Gastrocnemius medialis (tissue), 4 donors: Measurements from ENCODE around the gene UBE2S. TPM values are rescaled to one million over a fixed set of nuclear protein-coding genes. Genes with fewer than 3 reads are reported as not detected.
A peak's percentile ranks its signal among the peaks of the same experiment; 100 is the strongest.

Source experiments
- ATAC-seq, 2 donors: fragments of 150-250 bp; one replicate each; pipeline ENCODE4 v1.9.1; 2016
- DNase-seq, 2 donors: peaks; one replicate each; pipeline ENCODE4 v3.0.0-alpha.2; 2019
- H3K27ac ChIP-seq, 4 donors: fragments of 200-600 bp; sonication (generic); 1 replicate in 1 of 4; 2 replicates in 3 of 4; pipeline ENCODE4 v1.5.1; 2016 to 2018; ENCODE audit warnings: mild to moderate bottlenecking in 2 of 4, moderate library complexity in 1 of 4
- H3K27me3 ChIP-seq, 3 donors: fragments of 200-600 bp; sonication (generic) in 2 of 3; 1 replicate in 1 of 3; 2 replicates in 2 of 3; pipeline versions ENCODE4 v1.5.1 to v1.6.0; 2016 to 2019; ENCODE audit warnings: mild to moderate bottlenecking in 1 of 3, moderate library complexity in 1 of 3
- H3K36me3 ChIP-seq, 2 donors: fragments of 200-600 bp; sonication (generic) in 1 of 2; one replicate each; pipeline ENCODE4 v1.5.1; 2017 to 2018
- H3K4me1 ChIP-seq, 2 donors: fragments of 200-600 bp; sonication (generic) in 1 of 2; one replicate each; pipeline ENCODE4 v1.5.1; 2016 to 2017; ENCODE audit warnings: mild to moderate bottlenecking in 2 of 2
- H3K4me3 ChIP-seq, 4 donors: fragments of 200-600 bp; sonication (generic) in 3 of 4; 1 replicate in 1 of 4; 2 replicates in 3 of 4; pipeline ENCODE4 v1.5.1; 2016 to 2019; ENCODE audit warnings: mild to moderate bottlenecking in 2 of 4
- H3K9me3 ChIP-seq, 3 donors: fragments of 200-600 bp; sonication (generic) in 2 of 3; 1 replicate in 1 of 3; 2 replicates in 2 of 3; pipeline ENCODE4 v1.5.1; 2016 to 2019
- CTCF ChIP-seq, 5 experiments: fragments of 450-650 bp in 3 of 5; fragments of 200-600 bp in 2 of 5; sonication (generic) in 2 of 5; IDR thresholded peaks in 4 of 5; conservative IDR thresholded peaks in 1 of 5; 1 replicate in 4 of 5; 2 replicates in 1 of 5; pipeline ENCODE4 v1.5.1; 2016 to 2019; ENCODE audit warnings: antibody characterized with exemption in 5 of 5, mild to moderate bottlenecking in 3 of 5, moderate library complexity in 3 of 5
- POLR2A ChIP-seq, 2 donors: fragments of 450-650 bp; IDR thresholded peaks; one replicate each; pipeline ENCODE4 v1.6.1; 2017; ENCODE audit warnings: antibody characterized with exemption in 2 of 2, mild to moderate bottlenecking in 2 of 2, moderate library complexity in 2 of 2
- in situ Hi-C, 4 donors: fragments of 200-750 bp; cut with MboI; loops; one replicate each; pipeline versions ENCODE4 v1.15.0 to v1.8.0; 2017; ENCODE audit warnings: low sequenced_read_pairs in 4 of 4
- intact Hi-C: fragments of 100-400 bp; cut with DNase I; formaldehyde crosslinking; loops from one replicate; pipeline ENCODE4 v1.15.1; 2023; ENCODE audit warnings: low total_unique reads
- total RNA-seq, 4 donors: library from RNA; depleted of rRNA; stranded (reverse); fragments of >200 nt; gene quantifications; one replicate each; pipeline versions ENCODE4 v1.1.0 to v1.2.3, GENCODE V29; 2016

UBE2S gene
- total RNA-seq, 4 donors from 2014 or later: 7.7 to 14.6 (median 13.4) TPM

GRCh38 chr19:55440411-55441105 lies 33.0 kb upstream of the UBE2S start:
- no peaks in the 10 kb centered on the region for H3K36me3 ChIP-seq
- no peak overlapping the region for H3K27ac ChIP-seq
- DNase-seq: no peak
- intact Hi-C loops: no loop called here
- H3K27me3 ChIP-seq: peaks cover 70 to 83% (median 71%) of the 10 kb centered on the region in 3 donors
- TF ChIP-seq POLR2A (IDR thresholded peaks at IDR 0.05) (no peak), CTCF (IDR thresholded peaks at IDR 0.05 in 4 of 5, conservative IDR thresholded peaks at IDR 0.05 in 1 of 5) (no peak)
- ATAC-seq: no peak
- no peaks in the 10 kb centered on the region for H3K9me3 ChIP-seq
- H3K4me3 ChIP-seq: peak overlapping the region in 1 of 4 donors; percentile 25
- no peaks in the 10 kb centered on the region for H3K4me1 ChIP-seq
- in situ Hi-C loops: no loop called here

GRCh38 chr19:55439052-55439451 lies 31.5 kb upstream of the UBE2S start:
- no peak for DNase-seq
- H3K4me1 ChIP-seq: no peaks in the 10 kb centered on the region
- no peak for ATAC-seq
- intact Hi-C loops (no loop called here), in situ Hi-C loops (no loop called here)
- no peaks in the 10 kb centered on the region for H3K9me3 ChIP-seq
- H3K27ac ChIP-seq: no peak overlapping the region
- TF ChIP-seq POLR2A (IDR thresholded peaks at IDR 0.05): no peak
- TF ChIP-seq CTCF (IDR thresholded peaks at IDR 0.05 in 4 of 5, conservative IDR thresholded peaks at IDR 0.05 in 1 of 5): no peak
- peaks cover 58 to 68% (median 59%) of the 10 kb centered on the region in 3 donors for H3K27me3 ChIP-seq
- H3K36me3 ChIP-seq: no peaks in the 10 kb centered on the region
- H3K4me3 ChIP-seq: no peak overlapping the region

DNA sequence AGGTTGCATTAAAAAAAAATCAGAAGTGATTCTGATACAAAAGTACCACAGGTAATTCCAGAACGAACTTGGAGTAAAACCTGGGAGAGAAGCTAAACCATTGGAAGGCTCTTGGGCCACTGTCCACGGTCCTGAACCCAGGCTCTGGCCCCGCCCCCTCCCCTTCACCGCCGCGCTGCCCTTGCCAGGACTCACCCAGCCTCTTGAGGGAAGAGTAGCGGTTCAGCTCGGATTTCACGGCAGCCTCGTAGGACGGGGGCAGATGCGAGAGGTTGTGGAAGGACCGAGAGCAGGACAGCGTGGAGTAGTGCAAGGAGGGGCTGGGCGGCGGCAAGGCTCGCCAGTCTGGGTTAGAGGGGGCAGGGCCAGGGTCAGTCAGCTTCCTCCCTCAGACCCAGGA lies 29.8 kb upstream of the UBE2S start:
- ATAC-seq (no peak), DNase-seq (no peak)
- intact Hi-C loops (no loop called here), in situ Hi-C loops (no loop called here)
- TF ChIP-seq CTCF (IDR thresholded peaks at IDR 0.05 in 4 of 5, conservative IDR thresholded peaks at IDR 0.05 in 1 of 5) (no peak), POLR2A (IDR thresholded peaks at IDR 0.05) (no peak)
- no peaks in the 10 kb centered on the region for H3K4me1 ChIP-seq
- H3K27me3 ChIP-seq: peaks cover 58 to 69% (median 68%) of the 10 kb centered on the region in 3 donors
- H3K36me3 ChIP-seq: no peaks in the 10 kb centered on the region
- H3K4me3 ChIP-seq: no peak overlapping the region
- H3K27ac ChIP-seq: no peak overlapping the region
- no peaks in the 10 kb centered on the region for H3K9me3 ChIP-seq

GRCh38 chr19:55436847-55437246 lies 29.3 kb upstream of the UBE2S start:
- ATAC-seq (no peak), DNase-seq (no peak)
- no peak for TF ChIP-seq POLR2A (IDR thresholded peaks at IDR 0.05)
- no peak for TF ChIP-seq CTCF (IDR thresholded peaks at IDR 0.05 in 4 of 5, conservative IDR thresholded peaks at IDR 0.05 in 1 of 5)
- no peak overlapping the region for H3K4me3 ChIP-seq
- intact Hi-C loops (no loop called here), in situ Hi-C loops (no loop called here)
- H3K36me3 ChIP-seq: no peaks in the 10 kb centered on the region
- peaks cover 61 to 72% (median 70%) of the 10 kb centered on the region in 3 donors for H3K27me3 ChIP-seq
- H3K4me1 ChIP-seq: no peaks in the 10 kb centered on the region
- H3K27ac ChIP-seq: no peak overlapping the region
- H3K9me3 ChIP-seq: no peaks in the 10 kb centered on the region

DNA sequence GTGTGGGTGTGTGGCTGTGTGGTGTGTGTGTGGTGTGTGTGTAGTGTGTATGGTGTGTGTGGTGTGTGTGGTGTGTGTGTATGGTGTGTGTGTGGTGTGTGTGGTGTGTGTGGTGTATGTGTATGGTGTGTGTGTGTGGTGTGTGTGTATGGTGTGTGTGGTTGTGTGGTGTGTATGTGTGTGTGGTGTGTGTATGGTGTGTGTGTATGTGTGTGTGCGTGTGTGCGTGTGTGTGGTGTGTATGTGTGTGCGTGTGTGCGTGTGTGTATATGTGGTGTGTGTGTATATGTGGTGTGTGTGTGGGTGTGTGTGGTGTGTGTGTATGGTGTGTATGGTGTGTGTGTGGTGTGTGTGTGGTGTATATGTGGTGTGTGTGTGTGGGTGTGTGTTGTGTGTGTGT lies 27.4 kb upstream of the UBE2S start:
- no peak for DNase-seq
- Histone ChIP-seq H3K36me3 (no peaks in the 10 kb centered on the region), H3K27ac (no peak overlapping the region), H3K27me3 (peaks cover 59 to 70% (median 68%) of the 10 kb centered on the region in 3 donors), H3K4me3 (no peak overlapping the region), H3K9me3 (no peaks in the 10 kb centered on the region), H3K4me1 (no peaks in the 10 kb centered on the region)
- no peak for ATAC-seq
- no peak for TF ChIP-seq CTCF (IDR thresholded peaks at IDR 0.05 in 4 of 5, conservative IDR thresholded peaks at IDR 0.05 in 1 of 5)
- in situ Hi-C loops: no loop called here
- intact Hi-C loops: no loop called here
